HepG2 (cell line): ENCODE results near the gene SPRR2F. TPM values are rescaled to one million over a fixed set of nuclear protein-coding genes. Genes with fewer than 3 reads are reported as not detected.
A peak's percentile ranks its signal among the peaks of the same experiment; 100 is the strongest.

ENCODE experiments used
- ATAC-seq: fragments of 200-7000 bp; cut with Tn5 transposase; 3 replicates; pipeline ENCODE4 v1.9.1; 2020; ENCODE audit warnings: mild to moderate bottlenecking, moderate library complexity
- BruUV-seq: library from RNA; stranded (reverse); fragments of 400-500 nt; replicated peaks from 2 replicates; lab custom pipeline; 2021; lab: Mats Ljungman, UMichigan
- CTCF ChIA-PET: fragments of 300-600 bp; formaldehyde crosslinking; extraction: SDS; loops from one replicate; lab custom pipeline; 2021; ENCODE audit warnings: low total read pairs, inconsistent platforms, low intra/inter-chr PET ratio; lab: Yijun Ruan, JAX
- POLR2A ChIA-PET: fragments of 350-600 bp; sonication (Branson Sonifier 250); formaldehyde crosslinking; loops from one replicate; lab custom pipeline; 2020; ENCODE audit warnings: antibody characterized with exemption, inconsistent platforms; lab: Yijun Ruan, JAX
- DNase-seq: peaks from one replicate; pipeline ENCODE4 v3.0.0-alpha.2; 2015; ENCODE audit warnings: low spot score
- FAIRE-seq: peaks from 3 replicates; lab custom pipeline; 2011; peaks lifted over from hg19 to GRCh38; lab: Jason Lieb, UNC
- H2AFZ ChIP-seq: one replicate; pipeline ENCODE4 v1.6.1; 2011; ENCODE audit warnings: low read length, inconsistent platforms
- H3K27ac ChIP-seq: fragments of 300-600 bp; 3 replicates; pipeline ENCODE4 v1.8.0; 2011; ENCODE audit warnings: mixed run types, mild to moderate bottlenecking, mixed read lengths, low read length, inconsistent platforms; ENCODE audit not compliant: insufficient read depth; ENCODE audit errors: extremely low read length
- H3K27me3 ChIP-seq, 2 experiments: fragments of 200-600 bp in 1 of 2; 2 replicates in 1 of 2; 3 replicates in 1 of 2; pipeline versions ENCODE4 v1.6.0 to v1.8.0; 2011; ENCODE audit warnings: low read length in 2 of 2, mild to moderate bottlenecking in 2 of 2, moderate library complexity in 2 of 2, inconsistent platforms in 1 of 2; ENCODE audit not compliant: insufficient read depth in 2 of 2, control insufficient read depth in 1 of 2
- H3K36me3 ChIP-seq, 2 experiments: fragments of 200-600 bp in 1 of 2; replicated peaks in 1 of 2; 2 replicates in 1 of 2; 3 replicates in 1 of 2; pipeline versions ENCODE4 v1.5.1 to v1.8.0; 2011; ENCODE audit warnings: low read length in 2 of 2, inconsistent platforms in 1 of 2; ENCODE audit not compliant: insufficient read depth in 2 of 2, control insufficient read depth in 1 of 2
- H3K4me1 ChIP-seq: 2 replicates; pipeline ENCODE4 v1.5.1; 2012; ENCODE audit warnings: low read length, inconsistent platforms; ENCODE audit not compliant: insufficient read depth
- H3K4me2 ChIP-seq: 2 replicates; pipeline ENCODE4 v1.6.0; 2011; ENCODE audit warnings: low read depth, low read length, inconsistent platforms
- H3K4me3 ChIP-seq, 3 experiments: fragments of 200-600 bp in 1 of 3; sonication (generic), shearing (Covaris generic) in 1 of 3; replicated peaks in 1 of 3; 2 replicates each; pipeline ENCODE4 v1.5.1; 2011 to 2016; ENCODE audit warnings: low read length in 3 of 3, inconsistent platforms in 2 of 3, low read depth in 2 of 3, mild to moderate bottlenecking in 2 of 3, control low read depth in 1 of 3, mixed read lengths in 1 of 3; ENCODE audit not compliant: insufficient read depth in 1 of 3
- H3K79me2 ChIP-seq: one replicate; pipeline ENCODE4 v1.6.1; 2011; ENCODE audit warnings: low read length, inconsistent platforms; ENCODE audit not compliant: insufficient read depth
- H3K9ac ChIP-seq: 2 replicates; pipeline ENCODE4 v1.6.0; 2011; ENCODE audit warnings: mild to moderate bottlenecking, low read depth, low read length, inconsistent platforms; ENCODE audit not compliant: insufficient read depth
- H3K9me3 ChIP-seq: 2 replicates; pipeline ENCODE4 v1.5.1; 2012; ENCODE audit warnings: mild to moderate bottlenecking, low read length
- H4K20me1 ChIP-seq: 2 replicates; pipeline ENCODE4 v1.6.0; 2011; ENCODE audit warnings: inconsistent platforms, mild to moderate bottlenecking, low read length, moderate library complexity; ENCODE audit not compliant: insufficient read depth
- CREB1 ChIP-seq, 2 experiments: fragments of 450-650 bp in 1 of 2; IDR thresholded peaks; 2 replicates each; pipeline ENCODE4 v1.6.1; 2016 to 2017; ENCODE audit warnings: control low read depth in 1 of 2, mild to moderate bottlenecking in 1 of 2, missing compliant biosample characterization in 1 of 2, missing genetic modification characterization in 1 of 2
- HNF4A ChIP-seq: sonication (generic); formaldehyde crosslinking; IDR thresholded peaks from 2 replicates; pipeline ENCODE4 v1.4.0; 2020; ENCODE audit warnings: missing genetic modification reagents
- PTBP1 ChIP-seq: fragments of 200-400 bp; formaldehyde crosslinking; IDR thresholded peaks from 2 replicates; pipeline ENCODE4 v1.6.1; 2018; ENCODE audit warnings: low read length, low read depth; ENCODE audit not compliant: poor library complexity, severe bottlenecking
- ZNF597 ChIP-seq: sonication (generic); formaldehyde crosslinking; IDR thresholded peaks from 2 replicates; pipeline ENCODE4 v1.5.0; 2020; ENCODE audit warnings: missing genetic modification reagents
- WGBS: methylation state at CpG from one replicate; pipeline ENCODE4 v1.1.6; 2017; ENCODE audit warnings: low lambda C conversion rate; 5-methylcytosine and 5-hydroxymethylcytosine counted together
- in situ Hi-C: cut with HindIII; loops from 2 replicates; pipeline ENCODE4 v1.10.0; 2017; ENCODE audit warnings: low pct_unique_long_range_greater_than_20kb; ENCODE audit not compliant: extremely low pct_ligation_motif_present
- intact Hi-C: fragments of 100-400 bp; cut with micrococcal nuclease; formaldehyde crosslinking; loops from one replicate; pipeline ENCODE4 v1.10.0; 2022; ENCODE audit not compliant: unreplicated experiment
- polyA plus RNA-seq, 8 experiments: library from polyadenylated mRNA; depleted of rRNA in 3 of 8; stranded (reverse) in 7 of 8; unstranded in 1 of 8; fragments of >200 nt; fragmentation: Illumina TruSeq in 4 of 8; extraction: Trizol in 4 of 8; gene quantifications; 2 replicates each; pipeline versions ENCODE4 v1.2.1 to v1.2.3, GENCODE V29; 2011 to 2016; ENCODE audit warnings: low read depth in 4 of 8, missing spikeins in 1 of 8, mixed read lengths in 1 of 8; ENCODE audit not compliant: insufficient read depth in 1 of 8
- total RNA-seq, 5 experiments: library from RNA; depleted of rRNA; stranded (reverse); fragments of >200 nt; fragmentation: Illumina TruSeq; extraction: Trizol; gene quantifications; 2 replicates each; pipeline ENCODE4 v1.2.3, GENCODE V29; 2016; ENCODE audit warnings: low read depth in 1 of 5

Gene SPRR2F
- total and polyA plus RNA-seq, 2 of the 13 experiments (the other 11 are each of a cell fraction or from before 2014, with no cell fraction given) = not detected

GRCh38 chr1:153099461-153100045, 13.8 kb downstream of the SPRR2F start:
- in situ Hi-C loops = no loop called here
- TF ChIP-seq CREB1 (IDR thresholded peaks at IDR 0.05) (peak; percentile 26; the same call in 1 of the 2 replicates), CREB1 (CRISPR knock-in tag; IDR thresholded peaks at IDR 0.05) (no peak), HNF4A (CRISPR knock-in tag) (no peak)
- DNase-seq (no peak), ATAC-seq (no peak), FAIRE-seq (no peak)
- no peak overlapping the region for H3K27ac ChIP-seq
- H3K27me3 ChIP-seq = no peaks in the 10 kb centered on the region
- no peaks in the 10 kb centered on the region for H3K9me3 ChIP-seq
- no peaks in the 10 kb centered on the region for H3K36me3 ChIP-seq
- intact Hi-C loops = no loop called here
- WGBS = 15% methylated on average over 9 of the region's 9 CpGs
- no peak overlapping the region for H3K4me2 ChIP-seq
- no peak overlapping the region for H2AFZ ChIP-seq
- ChIA-PET CTCF (no interaction called here), POLR2A (no interaction called here)
- no peak overlapping the region for H3K4me3 ChIP-seq
- no TSS peak for BruUV-seq
- no peak overlapping the region for H3K9ac ChIP-seq
- H3K4me1 ChIP-seq = no peaks in the 10 kb centered on the region
- H3K79me2 ChIP-seq = no peaks in the 10 kb centered on the region
- H4K20me1 ChIP-seq = no peaks in the 10 kb centered on the region

- Histone ChIP-seq H2AFZ (no peak overlapping the region), H3K9ac (no peak overlapping the region), H3K79me2 (no peaks in the 10 kb centered on the region), H3K27ac (no peak overlapping the region), H3K9me3 (no peaks in the 10 kb centered on the region), H3K4me3 (no peak overlapping the region), H3K36me3 (no peaks in the 10 kb centered on the region), H4K20me1 (no peaks in the 10 kb centered on the region), H3K27me3 (no peaks in the 10 kb centered on the region), H3K4me2 (no peak overlapping the region), H3K4me1 (no peaks in the 10 kb centered on the region)
- BruUV-seq = no TSS peak
- DNase-seq = no peak
- no peak for FAIRE-seq
- CTCF ChIA-PET = no interaction called here
- intact Hi-C loops (no loop called here), in situ Hi-C loops (no loop called here)
- ATAC-seq = no peak
- POLR2A ChIA-PET = no interaction called here
- TF ChIP-seq ZNF597 (CRISPR knock-in tag) (no peak), PTBP1 (no peak)
Measured at GRCh38 chr1:153095764-153096163, 17.6 kb downstream of the SPRR2F start.
